T-cell (primary cell): ENCODE measurements around the gene KIF4A. TPM values are rescaled to one million over a fixed set of nuclear protein-coding genes. Genes with fewer than 3 reads are reported as not detected.

ENCODE experiments used
- ATAC-seq, 4 experiments: fragments of 200-7000 bp in 3 of 4; fragments of 150-1000 bp in 1 of 4; cut with Tn5 transposase; replicated peaks in 1 of 4; 1 replicate in 3 of 4; 2 replicates in 1 of 4; pipeline ENCODE4 v1.10.0; 2021; ENCODE audit warnings: moderate library complexity in 3 of 4, mild to moderate bottlenecking in 2 of 4, moderate number of reproducible peaks in 1 of 4
- CTCF ChIA-PET, 2 donors: fragments of 300-600 bp; sonication (Branson Sonifier 250); formaldehyde crosslinking; loops; one replicate each; lab custom pipeline; 2022; ENCODE audit warnings: antibody characterized with exemption in 2 of 2; lab: Charles Lee
- POLR2A ChIA-PET, 2 donors: fragments of 300-600 bp; sonication (Branson Sonifier 250); formaldehyde crosslinking; loops; one replicate each; lab custom pipeline; 2022; ENCODE audit warnings: antibody characterized with exemption in 2 of 2; lab: Charles Lee
- DNase-seq, 35 experiments: peaks; one replicate each; pipeline versions ENCODE4 v3.0.0 to v3.0.0-alpha.2; 2013 to 2023
- H3K27ac ChIP-seq: one replicate; pipeline ENCODE4 v1.5.1; 2013; ENCODE audit warnings: low read length
- H3K27me3 ChIP-seq, 2 experiments: replicated peaks in 1 of 2; 1 replicate in 1 of 2; 2 replicates in 1 of 2; pipeline versions ENCODE4 v1.6.1 to v1.7.0; 2013; ENCODE audit warnings: low read length in 1 of 2, mixed read lengths in 1 of 2; ENCODE audit not compliant: control insufficient read depth in 2 of 2, insufficient read depth in 2 of 2; ENCODE audit errors: extremely low read depth in 1 of 2
- H3K36me3 ChIP-seq, 2 donors: 1 replicate in 1 of 2; 2 replicates in 1 of 2; pipeline versions ENCODE4 v1.6.1 to v1.7.0; 2013; ENCODE audit warnings: low read length in 1 of 2; ENCODE audit not compliant: control insufficient read depth in 2 of 2, insufficient read depth in 1 of 2; ENCODE audit errors: extremely low read depth in 1 of 2
- H3K4me1 ChIP-seq, 2 experiments: 1 replicate in 1 of 2; 2 replicates in 1 of 2; pipeline versions ENCODE4 v1.6.1 to v1.7.0; 2013; ENCODE audit warnings: low read length in 2 of 2, mixed read lengths in 1 of 2; ENCODE audit not compliant: insufficient read depth in 2 of 2, control insufficient read depth in 1 of 2; ENCODE audit errors: extremely low read depth in 1 of 2
- H3K4me3 ChIP-seq, 2 donors: 1 replicate in 1 of 2; 2 replicates in 1 of 2; pipeline versions ENCODE4 v1.5.1 to v1.7.0; 2013; ENCODE audit warnings: mild to moderate bottlenecking in 2 of 2, low read length in 1 of 2, moderate library complexity in 1 of 2; ENCODE audit not compliant: control insufficient read depth in 1 of 2; ENCODE audit errors: extremely low read depth in 1 of 2
- H3K9me3 ChIP-seq: 2 replicates; pipeline ENCODE4 v1.7.0; 2013
- H3K27ac Mint-ChIP-seq, 2 donors: one replicate each; pipeline ENCODE4 v1.8.0; 2020 to 2021; ENCODE audit warnings: mild to moderate bottlenecking in 2 of 2, mixed read lengths in 2 of 2
- H3K27me3 Mint-ChIP-seq, 2 donors: one replicate each; pipeline ENCODE4 v1.8.0; 2021 to 2022; ENCODE audit warnings: mixed read lengths in 2 of 2
- H3K36me3 Mint-ChIP-seq: one replicate; pipeline ENCODE4 v1.8.0; 2021; ENCODE audit warnings: mixed read lengths
- H3K4me1 Mint-ChIP-seq, 3 donors: one replicate each; pipeline ENCODE4 v1.8.0; 2020 to 2022; ENCODE audit warnings: mixed read lengths in 3 of 3, mild to moderate bottlenecking in 1 of 3
- H3K4me3 Mint-ChIP-seq, 3 donors: one replicate each; pipeline ENCODE4 v1.8.0; 2020 to 2022; ENCODE audit warnings: mild to moderate bottlenecking in 3 of 3, mixed read lengths in 3 of 3, moderate library complexity in 3 of 3
- H3K9me3 Mint-ChIP-seq, 3 donors: one replicate each; pipeline ENCODE4 v1.8.0; 2020 to 2022; ENCODE audit warnings: mixed read lengths in 3 of 3
- WGBS: methylation state at CpG from one replicate; pipeline ENCODE4 v1.1.5; 2013; ENCODE audit warnings: missing lambda C conversion rate; ENCODE audit not compliant: insufficient coverage; 5-methylcytosine and 5-hydroxymethylcytosine counted together
- total RNA-seq, 35 experiments: library from RNA in 6 of 35; stranded (reverse) in 6 of 35; fragments of 120-200 nt in 1 of 35; gene quantifications; one replicate each; pipeline versions ENCODE4 v1.2.1 to v1.2.4 and lab custom pipeline; 2013 to 2026

KIF4A gene
- total RNA-seq, 5 donors from 2014 or later (not counting 1 experiment from before 2014, with no cell fraction given): 0.15 to 0.59 (median 0.35) TPM

- peaks cover 35% of the 10 kb centered on the region in 2 donors for H3K27me3 Mint-ChIP-seq
- H3K4me3 Mint-ChIP-seq: peak overlapping the region; percentile 40 to 65 (median 64)
- peak overlapping the region; percentile 17 to 32 for H3K4me3 ChIP-seq
- H3K4me1 Mint-ChIP-seq: peaks cover 0 to 4% (median 0%) of the 10 kb centered on the region in 3 donors
- no peak overlapping the region for H3K27ac Mint-ChIP-seq
- ATAC-seq (peak; percentile 50 to 58 (median 56)), DNase-seq (no peak)
- WGBS: 9% methylated on average over 22 of the region's 61 CpGs
- no peak overlapping the region for H3K27ac ChIP-seq
- ChIA-PET POLR2A (interaction anchor here in 1 of 2 donors (1.0 kb wide), 1 partner anchor 10 kb away, joined by 4 read pairs; no protein-coding TSS in a partner anchor), CTCF (interaction anchor here in 1 of 2 donors (0.6 kb wide), 2 partner anchors 277 to 315 kb away, joined by 3 read pairs; no protein-coding TSS in a partner anchor)
- H3K36me3 Mint-ChIP-seq: no peaks in the 10 kb centered on the region
- H3K4me1 ChIP-seq: peaks cover 0 to 12% of the 10 kb centered on the region in 2 experiments
- H3K36me3 ChIP-seq: no peaks in the 10 kb centered on the region
- no peaks in the 10 kb centered on the region for H3K9me3 ChIP-seq
- H3K27me3 ChIP-seq: peaks cover 6 to 25% of the 10 kb centered on the region in 2 experiments
- no peaks in the 10 kb centered on the region for H3K9me3 Mint-ChIP-seq
Observed at GRCh38 chrX:70444946-70445656, 155.2 kb downstream of the KIF4A start.

- CTCF ChIA-PET: interaction anchor here in 1 of 2 donors (0.7 kb wide), 1 partner anchor 296 kb away, joined by 4 read pairs; no protein-coding TSS in a partner anchor
- H3K27me3 Mint-ChIP-seq: peaks cover 29 to 31% of the 10 kb centered on the region in 2 donors
- H3K9me3 Mint-ChIP-seq: no peaks in the 10 kb centered on the region
- H3K36me3 Mint-ChIP-seq: no peaks in the 10 kb centered on the region
- ATAC-seq (no peak), DNase-seq (no peak)
- WGBS: 88% methylated on average over 5 of the region's 9 CpGs
- peak overlapping the region in 1 of 3 donors; percentile 13 for H3K4me3 Mint-ChIP-seq
- H3K4me1 Mint-ChIP-seq: peaks cover 0 to 4% (median 0%) of the 10 kb centered on the region in 3 donors
- POLR2A ChIA-PET: no interaction called here
- H3K27ac ChIP-seq: no peak overlapping the region
- no peaks in the 10 kb centered on the region for H3K36me3 ChIP-seq
- H3K4me1 ChIP-seq: peaks cover 0 to 12% of the 10 kb centered on the region in 2 experiments
- H3K9me3 ChIP-seq: no peaks in the 10 kb centered on the region
- no peak overlapping the region for H3K27ac Mint-ChIP-seq
- H3K4me3 ChIP-seq: no peak overlapping the region
- H3K27me3 ChIP-seq: peaks cover 6 to 25% of the 10 kb centered on the region in 2 experiments
Observed at GRCh38 chrX:70445951-70446350, 156.0 kb downstream of the KIF4A start.

GRCh38 chrX:70446380-70447350, 156.8 kb downstream of the KIF4A start:
- H3K27ac ChIP-seq: no peak overlapping the region
- POLR2A ChIA-PET: no interaction called here
- Mint-ChIP-seq H3K4me1 (peaks cover 0 to 4% (median 2%) of the 10 kb centered on the region in 3 donors), H3K27ac (no peak overlapping the region), H3K4me3 (no peak overlapping the region), H3K27me3 (peaks cover 24 to 25% of the 10 kb centered on the region in 2 donors), H3K36me3 (no peaks in the 10 kb centered on the region), H3K9me3 (no peaks in the 10 kb centered on the region)
- CTCF ChIA-PET: interaction anchor here in 1 of 2 donors (0.5 to 0.8 kb wide), 3 partner anchors 12 to 297 kb away, joined by 3 to 14 read pairs (median 4); no protein-coding TSS in a partner anchor
- H3K4me1 ChIP-seq: peaks cover 0 to 15% of the 10 kb centered on the region in 2 experiments
- DNase-seq (no peak), ATAC-seq (no peak)
- H3K36me3 ChIP-seq: no peaks in the 10 kb centered on the region
- no peak overlapping the region for H3K4me3 ChIP-seq
- WGBS: 100% methylated on average over 3 of the region's 16 CpGs
- H3K27me3 ChIP-seq: peaks cover 6 to 25% of the 10 kb centered on the region in 2 experiments
- H3K9me3 ChIP-seq: no peaks in the 10 kb centered on the region

GRCh38 chrX:70449457-70449966, 159.6 kb downstream of the KIF4A start:
- H3K4me3 ChIP-seq: no peak overlapping the region
- H3K27ac ChIP-seq: no peak overlapping the region
- Mint-ChIP-seq H3K4me3 (no peak overlapping the region), H3K9me3 (no peaks in the 10 kb centered on the region), H3K27ac (no peak overlapping the region), H3K27me3 (peaks cover 8 to 16% of the 10 kb centered on the region in 2 donors), H3K4me1 (peaks cover 23 to 26% (median 25%) of the 10 kb centered on the region in 3 donors), H3K36me3 (no peaks in the 10 kb centered on the region)
- no CpG with 5 or more reads among the region's 14 CpGs for WGBS
- CTCF ChIA-PET: no interaction called here
- H3K27me3 ChIP-seq: peaks cover 0 to 17% of the 10 kb centered on the region in 2 experiments
- ATAC-seq: no peak
- no peak for DNase-seq
- H3K36me3 ChIP-seq: no peaks in the 10 kb centered on the region
- H3K4me1 ChIP-seq: peaks cover under 1 to 33% of the 10 kb centered on the region in 2 experiments
- no peaks in the 10 kb centered on the region for H3K9me3 ChIP-seq
- POLR2A ChIA-PET: no interaction called here

GRCh38 chrX:70452143-70452733, 162.3 kb downstream of the KIF4A start:
- Histone ChIP-seq H3K36me3 (no peaks in the 10 kb centered on the region), H3K9me3 (no peaks in the 10 kb centered on the region), H3K27ac (peak overlapping the region; percentile 62), H3K4me1 (peaks cover 7 to 47% of the 10 kb centered on the region in 2 experiments), H3K4me3 (peak overlapping the region; percentile 41 to 53), H3K27me3 (peaks cover 0 to 2% of the 10 kb centered on the region in 2 experiments)
- Mint-ChIP-seq H3K27me3 (peaks cover 0 to 13% of the 10 kb centered on the region in 2 donors), H3K9me3 (no peaks in the 10 kb centered on the region), H3K4me1 (peaks cover 34 to 44% (median 43%) of the 10 kb centered on the region in 3 donors), H3K4me3 (peak overlapping the region; percentile 80 to 91 (median 88)), H3K27ac (peak overlapping the region; percentile 79 to 90), H3K36me3 (no peaks in the 10 kb centered on the region)
- CTCF ChIA-PET: interaction anchor here (1.0 to 1.7 kb wide), 2 partner anchors 19 to 508 kb away, joined by 3 to 9 read pairs; no protein-coding TSS in a partner anchor
- POLR2A ChIA-PET: no interaction called here
- DNase-seq (peak in 30 of 35 experiments; percentile 8 to 71 (median 40)), ATAC-seq (peak; percentile 34 to 61 (median 55))
- WGBS: under 1% methylated on average over 30 of the region's 39 CpGs
